Measurements from ENCODE around the gene MAP9.
"Not testable (repeated sequence)": the region's sequence is repeated elsewhere in the genome, so short reads cannot be mapped to it uniquely, and the experiment has no call there.

The MAP9 gene

GRCh38 chr4:155376387-155377268 lies at the start of gene MAP9:
Gene MAP9, minus strand, starts transcription at chr4:155376965. Its CDS starts 1,115 bp downstream, at chr4:155375850.
- TF ChIP-seq CTCF (IDR thresholded peaks at IDR 0.05; ENCODE audit: low read depth, low read length), result no peak
- peak; percentile 96 for DNase-seq (ENCODE audit: low read depth in 2 of 2)

GRCh38 chr4:155424778-155425177 lies 48.0 kb upstream of the MAP9 start:
- not testable (repeated sequence) for DNase-seq (ENCODE audit: low read depth in 2 of 2); H3K4me3 ChIP-seq (replicated peaks in 1 of 2; ENCODE audit: low read depth in 2 of 2, low read length in 2 of 2)

More at GRCh38 chr4:155376387-155377268, at the start of gene MAP9:
- H3K4me3 ChIP-seq (replicated peaks in 1 of 2; ENCODE audit: low read depth in 2 of 2, low read length in 2 of 2), result peak within 1 kb of the TSS; percentile 75 to 83

GRCh38 chr4:155423671-155424070 lies 46.9 kb upstream of the MAP9 start:
- no peak for TF ChIP-seq CTCF (IDR thresholded peaks at IDR 0.05; ENCODE audit: low read depth, low read length)
- DNase-seq (ENCODE audit: low read depth in 2 of 2), result no peak
- no peak overlapping the region for H3K4me3 ChIP-seq (replicated peaks in 1 of 2; ENCODE audit: low read depth in 2 of 2, low read length in 2 of 2)

- H3K4me3 ChIP-seq (replicated peaks in 1 of 2; ENCODE audit: low read depth in 2 of 2, low read length in 2 of 2), result no peak overlapping the region
- DNase-seq (ENCODE audit: low read depth in 2 of 2), result peak; percentile 13 to 75
- no peak for TF ChIP-seq CTCF (IDR thresholded peaks at IDR 0.05; ENCODE audit: low read depth, low read length)
Measured at GRCh38 chr4:155419266-155419665, 42.5 kb upstream of the MAP9 start.

- no peak for DNase-seq (ENCODE audit: low read depth in 2 of 2)
- H3K4me3 ChIP-seq (replicated peaks in 1 of 2; ENCODE audit: low read depth in 2 of 2, low read length in 2 of 2), result no peak overlapping the region
- TF ChIP-seq CTCF (IDR thresholded peaks at IDR 0.05; ENCODE audit: low read depth, low read length), result no peak
Measured at GRCh38 chr4:155415662-155416061, 38.9 kb upstream of the MAP9 start.

GRCh38 chr4:155413451-155413850 lies 36.7 kb upstream of the MAP9 start:
- TF ChIP-seq CTCF (IDR thresholded peaks at IDR 0.05; ENCODE audit: low read depth, low read length), result no peak
- no peak for DNase-seq (ENCODE audit: low read depth in 2 of 2)

GRCh38 chr4:155411546-155411945 lies 34.8 kb upstream of the MAP9 start:
- no peak for TF ChIP-seq CTCF (IDR thresholded peaks at IDR 0.05; ENCODE audit: low read depth, low read length)
- DNase-seq (ENCODE audit: low read depth in 2 of 2), result no peak
- no peak overlapping the region for H3K4me3 ChIP-seq (replicated peaks in 1 of 2; ENCODE audit: low read depth in 2 of 2, low read length in 2 of 2)

More at GRCh38 chr4:155413451-155413850, 36.7 kb upstream of the MAP9 start:
- H3K4me3 ChIP-seq (replicated peaks in 1 of 2; ENCODE audit: low read depth in 2 of 2, low read length in 2 of 2), result no peak overlapping the region
